Measurements from ENCODE around the gene DYNC1LI2.
"Not testable (repeated sequence)": the region's sequence is repeated elsewhere in the genome, so short reads cannot be mapped to it uniquely, and the experiment has no call there.

DYNC1LI2 gene

GRCh38 chr16:66751303-66751991 is at the start of gene DYNC1LI2:
DYNC1LI2 (minus strand) TSS chr16:66751609; CDS start chr16:66751591, 18 bp downstream.
- Histone ChIP-seq H3K27ac (ENCODE audit: low read length) (peak within 1 kb of the TSS; percentile 82), H3K27me3 (ENCODE audit: insufficient read depth, low read length) (no peaks in the 10 kb centered on the region), H3K4me1 (ENCODE audit: insufficient read depth, low read length) (peaks cover 10% of the 10 kb centered on the region; the same call in 1 of the 2 replicates), H3K9me3 (ENCODE audit: insufficient read depth, low read depth, low read length) (no peaks in the 10 kb centered on the region), H3K4me3 (ENCODE audit: low read length) (peak within 1 kb of the TSS; percentile 99), H3K36me3 (ENCODE audit: insufficient read depth, low read depth, low read length) (peaks cover 40% of the 10 kb centered on the region), H3K9ac (ENCODE audit: low read depth, low read length) (peak within 1 kb of the TSS; percentile 98)

GRCh38 chr16:66800856-66801255 is 49.4 kb upstream of the DYNC1LI2 start:
- H3K9me3 ChIP-seq (ENCODE audit: insufficient read depth, low read depth, low read length), result no peaks in the 10 kb centered on the region
- no peak overlapping the region for H3K27ac ChIP-seq (ENCODE audit: low read length)
- H3K36me3 ChIP-seq (ENCODE audit: insufficient read depth, low read depth, low read length), result peaks cover 42% of the 10 kb centered on the region
- no peaks in the 10 kb centered on the region for H3K4me1 ChIP-seq (ENCODE audit: insufficient read depth, low read length)
- no peak overlapping the region for H3K4me3 ChIP-seq (ENCODE audit: low read length)
- H3K9ac ChIP-seq (ENCODE audit: low read depth, low read length), result no peak overlapping the region
- H3K27me3 ChIP-seq (ENCODE audit: insufficient read depth, low read length), result no peaks in the 10 kb centered on the region

GRCh38 chr16:66798161-66798560 is 46.8 kb upstream of the DYNC1LI2 start:
- Histone ChIP-seq H3K9ac (ENCODE audit: low read depth, low read length) (no peak overlapping the region), H3K36me3 (ENCODE audit: insufficient read depth, low read depth, low read length) (peaks cover 15% of the 10 kb centered on the region; the same call in 1 of the 2 replicates), H3K27ac (ENCODE audit: low read length) (no peak overlapping the region), H3K4me3 (ENCODE audit: low read length) (no peak overlapping the region), H3K27me3 (ENCODE audit: insufficient read depth, low read length) (no peaks in the 10 kb centered on the region), H3K9me3 (ENCODE audit: insufficient read depth, low read depth, low read length) (no peaks in the 10 kb centered on the region), H3K4me1 (ENCODE audit: insufficient read depth, low read length) (no peaks in the 10 kb centered on the region)

GRCh38 chr16:66793984-66794383 is 42.6 kb upstream of the DYNC1LI2 start:
- not testable (repeated sequence) for H3K9ac ChIP-seq (ENCODE audit: low read depth, low read length); H3K9me3 ChIP-seq (ENCODE audit: insufficient read depth, low read depth, low read length); H3K36me3 ChIP-seq (ENCODE audit: insufficient read depth, low read depth, low read length); H3K27ac ChIP-seq (ENCODE audit: low read length); H3K27me3 ChIP-seq (ENCODE audit: insufficient read depth, low read length); H3K4me1 ChIP-seq (ENCODE audit: insufficient read depth, low read length); H3K4me3 ChIP-seq (ENCODE audit: low read length)

GRCh38 chr16:66790130-66790733 is 38.8 kb upstream of the DYNC1LI2 start:
- H3K4me1 ChIP-seq (ENCODE audit: insufficient read depth, low read length), result no peaks in the 10 kb centered on the region
- H3K27me3 ChIP-seq (ENCODE audit: insufficient read depth, low read length), result no peaks in the 10 kb centered on the region
- no peak overlapping the region for H3K4me3 ChIP-seq (ENCODE audit: low read length)
- H3K27ac ChIP-seq (ENCODE audit: low read length), result no peak overlapping the region
- H3K36me3 ChIP-seq (ENCODE audit: insufficient read depth, low read depth, low read length), result no peaks in the 10 kb centered on the region
- H3K9ac ChIP-seq (ENCODE audit: low read depth, low read length), result no peak overlapping the region
- no peaks in the 10 kb centered on the region for H3K9me3 ChIP-seq (ENCODE audit: insufficient read depth, low read depth, low read length)

GRCh38 chr16:66787427-66787826 is 36.0 kb upstream of the DYNC1LI2 start:
- H3K4me3 ChIP-seq (ENCODE audit: low read length), result no peak overlapping the region
- no peak overlapping the region for H3K9ac ChIP-seq (ENCODE audit: low read depth, low read length)
- no peaks in the 10 kb centered on the region for H3K36me3 ChIP-seq (ENCODE audit: insufficient read depth, low read depth, low read length)
- H3K27ac ChIP-seq (ENCODE audit: low read length), result no peak overlapping the region
- H3K4me1 ChIP-seq (ENCODE audit: insufficient read depth, low read length), result no peaks in the 10 kb centered on the region
- H3K27me3 ChIP-seq (ENCODE audit: insufficient read depth, low read length), result no peaks in the 10 kb centered on the region
- H3K9me3 ChIP-seq (ENCODE audit: insufficient read depth, low read depth, low read length), result no peaks in the 10 kb centered on the region

- Histone ChIP-seq H3K9me3 (ENCODE audit: insufficient read depth, low read depth, low read length) (no peaks in the 10 kb centered on the region), H3K27ac (ENCODE audit: low read length) (no peak overlapping the region), H3K9ac (ENCODE audit: low read depth, low read length) (no peak overlapping the region), H3K4me1 (ENCODE audit: insufficient read depth, low read length) (no peaks in the 10 kb centered on the region), H3K4me3 (ENCODE audit: low read length) (no peak overlapping the region), H3K27me3 (ENCODE audit: insufficient read depth, low read length) (no peaks in the 10 kb centered on the region), H3K36me3 (ENCODE audit: insufficient read depth, low read depth, low read length) (no peaks in the 10 kb centered on the region)
These were observed 35.1 kb upstream of the DYNC1LI2 start for GRCh38 chr16:66786551-66786950.

GRCh38 chr16:66776457-66776856 is 25.0 kb upstream of the DYNC1LI2 start:
- H3K36me3 ChIP-seq (ENCODE audit: insufficient read depth, low read depth, low read length), result no peaks in the 10 kb centered on the region
- no peak overlapping the region for H3K4me3 ChIP-seq (ENCODE audit: low read length)
- H3K27ac ChIP-seq (ENCODE audit: low read length), result no peak overlapping the region
- H3K9ac ChIP-seq (ENCODE audit: low read depth, low read length), result no peak overlapping the region
- no peaks in the 10 kb centered on the region for H3K4me1 ChIP-seq (ENCODE audit: insufficient read depth, low read length)
- no peaks in the 10 kb centered on the region for H3K9me3 ChIP-seq (ENCODE audit: insufficient read depth, low read depth, low read length)
- no peaks in the 10 kb centered on the region for H3K27me3 ChIP-seq (ENCODE audit: insufficient read depth, low read length)

GRCh38 chr16:66774981-66775380 is 23.6 kb upstream of the DYNC1LI2 start:
- Histone ChIP-seq H3K4me1 (ENCODE audit: insufficient read depth, low read length) (no peaks in the 10 kb centered on the region), H3K9ac (ENCODE audit: low read depth, low read length) (no peak overlapping the region), H3K9me3 (ENCODE audit: insufficient read depth, low read depth, low read length) (no peaks in the 10 kb centered on the region), H3K4me3 (ENCODE audit: low read length) (no peak overlapping the region), H3K27me3 (ENCODE audit: insufficient read depth, low read length) (no peaks in the 10 kb centered on the region), H3K27ac (ENCODE audit: low read length) (no peak overlapping the region), H3K36me3 (ENCODE audit: insufficient read depth, low read depth, low read length) (no peaks in the 10 kb centered on the region)

- Histone ChIP-seq H3K4me1 (ENCODE audit: insufficient read depth, low read length) (no peaks in the 10 kb centered on the region), H3K36me3 (ENCODE audit: insufficient read depth, low read depth, low read length) (no peaks in the 10 kb centered on the region), H3K9me3 (ENCODE audit: insufficient read depth, low read depth, low read length) (no peaks in the 10 kb centered on the region), H3K4me3 (ENCODE audit: low read length) (no peak overlapping the region), H3K27me3 (ENCODE audit: insufficient read depth, low read length) (no peaks in the 10 kb centered on the region), H3K9ac (ENCODE audit: low read depth, low read length) (no peak overlapping the region), H3K27ac (ENCODE audit: low read length) (no peak overlapping the region)
These were observed 6.7 kb upstream of the DYNC1LI2 start for GRCh38 chr16:66758086-66758485.

- Histone ChIP-seq H3K4me1 (ENCODE audit: insufficient read depth, low read length) (peaks cover 6% of the 10 kb centered on the region; the same call in 1 of the 2 replicates), H3K27ac (ENCODE audit: low read length) (no peak overlapping the region), H3K9me3 (ENCODE audit: insufficient read depth, low read depth, low read length) (no peaks in the 10 kb centered on the region), H3K27me3 (ENCODE audit: insufficient read depth, low read length) (no peaks in the 10 kb centered on the region), H3K4me3 (ENCODE audit: low read length) (no peak overlapping the region), H3K36me3 (ENCODE audit: insufficient read depth, low read depth, low read length) (peaks cover 7% of the 10 kb centered on the region), H3K9ac (ENCODE audit: low read depth, low read length) (no peak overlapping the region)
These were observed 3.4 kb upstream of the DYNC1LI2 start for GRCh38 chr16:66754819-66755218.

- peaks cover 13% of the 10 kb centered on the region for H3K36me3 ChIP-seq (ENCODE audit: insufficient read depth, low read depth, low read length)
- no peak overlapping the region for H3K9ac ChIP-seq (ENCODE audit: low read depth, low read length)
- no peaks in the 10 kb centered on the region for H3K9me3 ChIP-seq (ENCODE audit: insufficient read depth, low read depth, low read length)
- H3K4me1 ChIP-seq (ENCODE audit: insufficient read depth, low read length), result peaks cover 10% of the 10 kb centered on the region; the same call in 1 of the 2 replicates
- H3K27me3 ChIP-seq (ENCODE audit: insufficient read depth, low read length), result no peaks in the 10 kb centered on the region
- no peak overlapping the region for H3K4me3 ChIP-seq (ENCODE audit: low read length)
- H3K27ac ChIP-seq (ENCODE audit: low read length), result no peak overlapping the region
These were observed 2.8 kb upstream of the DYNC1LI2 start for GRCh38 chr16:66754211-66754610.

All from iPS-20b (cell line).